Activated T-cell treated with anti-CD3 and anti-CD28 coated beads, Interleukin-2, amount 50 U/mL, for 4 hours (primary cell): ENCODE data around the gene WNT5A. TPM values are rescaled to one million over a fixed set of nuclear protein-coding genes. Genes with fewer than 3 reads are reported as not detected.

ENCODE experiments used
- ATAC-seq, 2 donors: fragments of 200-7000 bp; cut with Tn5 transposase; one replicate each; pipeline ENCODE4 v1.10.0; 2021
- DNase-seq: peaks from one replicate; pipeline ENCODE4 v3.0.0-alpha.2; 2020
- H3K27me3 Mint-ChIP-seq: one replicate; pipeline ENCODE4 v1.8.0; 2021; ENCODE audit warnings: low read depth, mixed read lengths
- H3K36me3 Mint-ChIP-seq: one replicate; pipeline ENCODE4 v1.8.0; 2022; ENCODE audit warnings: mixed read lengths; ENCODE audit not compliant: insufficient read depth
- H3K4me1 Mint-ChIP-seq: one replicate; pipeline ENCODE4 v1.8.0; 2021; ENCODE audit warnings: low read depth, mixed read lengths
- H3K4me3 Mint-ChIP-seq: one replicate; pipeline ENCODE4 v1.8.0; 2021; ENCODE audit warnings: mild to moderate bottlenecking, moderate library complexity, mixed read lengths
- H3K9me3 Mint-ChIP-seq: one replicate; pipeline ENCODE4 v1.8.0; 2021; ENCODE audit warnings: mixed read lengths
- total RNA-seq, 3 donors: library from RNA; stranded (reverse); gene quantifications; one replicate each; pipeline ENCODE4 v1.2.1, GENCODE V29; 2021

The WNT5A gene
- total RNA-seq, 3 donors from 2014 or later: 0.28 to 0.41 TPM; not detected in 1

GRCh38 chr3:55480911-55481743, 6.0 kb downstream of the WNT5A start:
- Mint-ChIP-seq H3K36me3 (no peaks in the 10 kb centered on the region), H3K9me3 (no peaks in the 10 kb centered on the region), H3K27me3 (peaks cover 65% of the 10 kb centered on the region), H3K4me3 (no peak overlapping the region), H3K4me1 (peaks cover 5% of the 10 kb centered on the region)
- DNase-seq (no peak), ATAC-seq (no peak)

GRCh38 chr3:55477306-55478303, 9.5 kb downstream of the WNT5A start:
- H3K27me3 Mint-ChIP-seq: peaks cover 32% of the 10 kb centered on the region
- no peak for ATAC-seq
- H3K4me3 Mint-ChIP-seq: no peak overlapping the region
- no peaks in the 10 kb centered on the region for H3K36me3 Mint-ChIP-seq
- no peaks in the 10 kb centered on the region for H3K9me3 Mint-ChIP-seq
- no peaks in the 10 kb centered on the region for H3K4me1 Mint-ChIP-seq
- no peak for DNase-seq

- peaks cover 23% of the 10 kb centered on the region for H3K27me3 Mint-ChIP-seq
- H3K36me3 Mint-ChIP-seq: no peaks in the 10 kb centered on the region
- ATAC-seq (no peak), DNase-seq (no peak)
- H3K4me1 Mint-ChIP-seq: no peaks in the 10 kb centered on the region
- H3K9me3 Mint-ChIP-seq: no peaks in the 10 kb centered on the region
- H3K4me3 Mint-ChIP-seq: no peak overlapping the region
These were observed 10.6 kb downstream of the WNT5A start for GRCh38 chr3:55476515-55476914.

DNA sequence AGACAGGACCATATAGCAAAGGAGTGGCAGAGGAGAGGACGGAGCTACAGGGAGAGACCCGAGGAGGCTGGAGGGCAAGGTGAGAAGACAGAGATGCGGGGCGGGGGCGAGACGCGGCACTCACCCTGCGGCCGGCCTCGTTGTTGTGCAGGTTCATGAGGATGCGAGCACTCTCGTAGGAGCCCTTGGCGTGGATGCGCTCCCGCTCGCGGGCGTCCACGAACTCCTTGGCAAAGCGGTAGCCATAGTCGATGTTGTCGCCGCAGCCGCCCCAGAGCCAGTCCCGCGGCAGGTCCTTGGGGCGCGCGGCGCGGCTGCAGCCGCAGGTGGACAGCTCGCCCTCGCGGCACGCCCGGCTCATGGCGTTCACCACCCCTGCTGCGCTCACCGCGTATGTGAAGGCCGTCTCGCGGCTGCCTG, 12.9 kb downstream of the WNT5A start:
- Mint-ChIP-seq H3K4me1 (no peaks in the 10 kb centered on the region), H3K27me3 (peaks cover 3% of the 10 kb centered on the region), H3K9me3 (no peaks in the 10 kb centered on the region), H3K4me3 (no peak overlapping the region), H3K36me3 (no peaks in the 10 kb centered on the region)
- DNase-seq: no peak
- ATAC-seq: no peak

- no peak for DNase-seq
- Mint-ChIP-seq H3K27me3 (peaks cover 3% of the 10 kb centered on the region), H3K36me3 (no peaks in the 10 kb centered on the region), H3K4me3 (no peak overlapping the region), H3K9me3 (no peaks in the 10 kb centered on the region), H3K4me1 (no peaks in the 10 kb centered on the region)
- no peak for ATAC-seq
These were observed 13.3 kb downstream of the WNT5A start for GRCh38 chr3:55473788-55474187.

- no peaks in the 10 kb centered on the region for H3K4me1 Mint-ChIP-seq
- H3K9me3 Mint-ChIP-seq: no peaks in the 10 kb centered on the region
- no peaks in the 10 kb centered on the region for H3K36me3 Mint-ChIP-seq
- no peak overlapping the region for H3K4me3 Mint-ChIP-seq
- DNase-seq (no peak), ATAC-seq (no peak)
- no peaks in the 10 kb centered on the region for H3K27me3 Mint-ChIP-seq
These were observed 15.4 kb downstream of the WNT5A start for GRCh38 chr3:55471522-55472280.

- H3K36me3 Mint-ChIP-seq: no peaks in the 10 kb centered on the region
- H3K27me3 Mint-ChIP-seq: no peaks in the 10 kb centered on the region
- ATAC-seq (no peak), DNase-seq (no peak)
- no peak overlapping the region for H3K4me3 Mint-ChIP-seq
- no peaks in the 10 kb centered on the region for H3K4me1 Mint-ChIP-seq
- no peaks in the 10 kb centered on the region for H3K9me3 Mint-ChIP-seq
These were observed 16.0 kb downstream of the WNT5A start for GRCh38 chr3:55471084-55471483.

GRCh38 chr3:55469957-55470526, 17.1 kb downstream of the WNT5A start:
- ATAC-seq (no peak), DNase-seq (no peak)
- Mint-ChIP-seq H3K4me3 (no peak overlapping the region), H3K27me3 (no peaks in the 10 kb centered on the region), H3K9me3 (no peaks in the 10 kb centered on the region), H3K4me1 (no peaks in the 10 kb centered on the region), H3K36me3 (no peaks in the 10 kb centered on the region)

DNA sequence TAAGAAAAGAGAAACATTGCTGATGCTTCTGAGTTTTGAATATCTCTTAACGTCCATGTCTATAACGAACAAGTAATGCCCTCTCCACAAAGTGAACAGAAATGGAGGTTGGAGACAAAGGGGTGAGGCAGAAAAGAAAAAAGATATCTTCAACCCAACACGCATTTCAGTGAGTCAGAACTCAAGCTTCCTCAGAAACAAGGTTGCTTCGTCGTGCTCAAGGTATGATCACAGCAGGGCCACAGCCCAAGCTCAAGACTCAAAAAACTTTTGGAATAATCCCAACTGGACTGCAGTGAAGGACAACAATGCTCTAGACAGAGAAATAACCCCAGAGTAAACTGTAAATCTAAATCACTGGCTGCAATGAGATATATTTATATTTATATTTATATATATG, 18.9 kb downstream of the WNT5A start:
- DNase-seq (no peak), ATAC-seq (no peak)
- Mint-ChIP-seq H3K36me3 (no peaks in the 10 kb centered on the region), H3K4me1 (no peaks in the 10 kb centered on the region), H3K4me3 (no peak overlapping the region), H3K27me3 (no peaks in the 10 kb centered on the region), H3K9me3 (no peaks in the 10 kb centered on the region)

- Mint-ChIP-seq H3K27me3 (no peaks in the 10 kb centered on the region), H3K4me3 (no peak overlapping the region), H3K36me3 (no peaks in the 10 kb centered on the region), H3K9me3 (no peaks in the 10 kb centered on the region), H3K4me1 (no peaks in the 10 kb centered on the region)
- DNase-seq: no peak
- ATAC-seq: no peak
These were observed 20.0 kb downstream of the WNT5A start for GRCh38 chr3:55467099-55467498.

GRCh38 chr3:55466526-55466925, 20.6 kb downstream of the WNT5A start:
- DNase-seq (no peak), ATAC-seq (no peak)
- no peaks in the 10 kb centered on the region for H3K36me3 Mint-ChIP-seq
- no peaks in the 10 kb centered on the region for H3K27me3 Mint-ChIP-seq
- H3K4me3 Mint-ChIP-seq: no peak overlapping the region
- H3K4me1 Mint-ChIP-seq: no peaks in the 10 kb centered on the region
- no peaks in the 10 kb centered on the region for H3K9me3 Mint-ChIP-seq

DNA sequence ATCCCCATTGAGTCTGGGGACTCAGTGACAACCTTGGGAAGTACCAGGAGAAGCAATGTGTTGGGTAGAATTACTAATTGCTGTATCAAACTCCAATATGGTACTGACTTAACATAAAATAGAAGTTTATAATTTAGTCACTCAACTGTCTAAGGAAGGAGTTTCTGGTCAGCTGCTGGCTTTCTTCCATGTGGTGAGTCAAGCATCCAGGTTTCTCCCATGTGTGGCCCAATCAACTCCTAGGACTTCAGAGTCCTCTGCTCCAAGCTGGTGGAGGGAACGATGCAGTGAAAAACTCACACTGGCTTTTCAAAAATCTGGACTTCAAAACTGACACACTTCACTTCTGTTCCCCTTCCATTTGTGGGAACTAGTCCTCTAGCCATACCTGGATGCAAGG, 25.2 kb downstream of the WNT5A start:
- no peak overlapping the region for H3K4me3 Mint-ChIP-seq
- no peaks in the 10 kb centered on the region for H3K27me3 Mint-ChIP-seq
- DNase-seq (no peak), ATAC-seq (no peak)
- no peaks in the 10 kb centered on the region for H3K4me1 Mint-ChIP-seq
- H3K36me3 Mint-ChIP-seq: no peaks in the 10 kb centered on the region
- no peaks in the 10 kb centered on the region for H3K9me3 Mint-ChIP-seq

DNA sequence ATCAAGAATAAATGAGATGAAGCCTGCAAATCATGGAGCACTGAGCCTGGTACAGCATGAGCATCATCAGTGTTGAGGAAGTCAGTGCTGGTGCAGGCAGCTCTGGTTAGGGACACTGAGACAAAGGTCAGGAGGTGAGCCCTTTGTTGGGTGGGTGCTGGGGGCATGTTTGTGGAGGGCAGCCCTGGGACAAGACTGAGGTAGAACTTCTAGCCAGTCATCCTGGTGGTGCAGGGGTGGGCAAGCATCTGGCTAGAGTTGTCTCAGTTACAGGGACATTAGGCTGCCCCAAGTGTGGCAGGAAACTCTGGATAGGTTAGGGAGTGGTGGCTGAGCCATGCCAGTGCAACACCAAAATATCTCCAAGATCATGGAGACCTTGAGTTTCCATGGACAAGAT, 27.3 kb downstream of the WNT5A start:
- Mint-ChIP-seq H3K36me3 (no peaks in the 10 kb centered on the region), H3K4me3 (no peak overlapping the region), H3K27me3 (no peaks in the 10 kb centered on the region)

More for the DNA sequence above, 27.3 kb downstream of the WNT5A start:
- no peak for DNase-seq
- no peak for ATAC-seq
- no peaks in the 10 kb centered on the region for H3K4me1 Mint-ChIP-seq
- no peaks in the 10 kb centered on the region for H3K9me3 Mint-ChIP-seq
